Right lung (tissue), 5 donors: ENCODE results near the gene BLTP3A. TPM values are rescaled to one million over a fixed set of nuclear protein-coding genes. Genes with fewer than 3 reads are reported as not detected.

Experiments
- DNase-seq, 2 donors: peaks; one replicate each; pipeline ENCODE4 v3.0.0-alpha.2; 2013
- polyA plus RNA-seq, 5 donors: library from polyadenylated mRNA; unstranded; fragments of 120-200 nt; gene quantifications; one replicate each; pipeline versions ENCODE4 v1.2.1 to v1.2.3, GENCODE V29; 2013; ENCODE audit warnings: inconsistent platforms in 1 of 5, low replicate concordance in 1 of 5; ENCODE audit not compliant: insufficient read length in 5 of 5, insufficient read depth in 1 of 5

BLTP3A gene
- polyA plus RNA-seq, 5 donors, result 8.9 to 13.1 (median 12.7) TPM

- DNase-seq, result peak in 1 of 2 donors; percentile 4
Observed at GRCh38 chr6:34819571-34820480, 27.9 kb downstream of the BLTP3A start.

GRCh38 chr6:34829137-34829536, 37.3 kb downstream of the BLTP3A start:
- DNase-seq, result no peak

GRCh38 chr6:34832942-34833341, 41.1 kb downstream of the BLTP3A start:
- no peak for DNase-seq

- no peak for DNase-seq
Observed at GRCh38 chr6:34834789-34835518, 43.1 kb downstream of the BLTP3A start.

GRCh38 chr6:34836008-34836407, 44.1 kb downstream of the BLTP3A start:
- DNase-seq, result no peak

- no peak for DNase-seq
Observed at GRCh38 chr6:34836451-34836850, 44.6 kb downstream of the BLTP3A start.

GRCh38 chr6:34837528-34837927, 45.6 kb downstream of the BLTP3A start:
- no peak for DNase-seq

- DNase-seq, result no peak
Observed at GRCh38 chr6:34839666-34840352, 47.9 kb downstream of the BLTP3A start.

Other genes with a start within 250 kb of the BLTP3A start
- gene SPDEF, start 235.8 kb upstream of the BLTP3A start, polyA plus RNA-seq, result 1 to 10 TPM in 3 of 5 donors, under 1 TPM in 2; 0.65 to 3.1 (median 1.2) TPM
- gene ILRUN, start 95.3 kb upstream of the BLTP3A start, polyA plus RNA-seq, result 10 to 100 TPM; 41.4 to 49.2 (median 46.1) TPM
- gene SNRPC, start 34.6 kb upstream of the BLTP3A start, polyA plus RNA-seq, result 100 to 1,000 TPM; 110 to 153 (median 134) TPM
- gene TAF11, start 96.0 kb downstream of the BLTP3A start, polyA plus RNA-seq, result 10 to 100 TPM; 46.1 to 59.1 (median 50.0) TPM
- 10 to 100 TPM; 20.2 to 27.5 (median 25.0) TPM for gene ANKS1A, start 97.2 kb downstream of the BLTP3A start, polyA plus RNA-seq